GM12892 (cell line): Measurements from ENCODE around the gene CCDC102A.

Source experiments
- POLR2A ChIP-seq: IDR thresholded peaks from 2 replicates; pipeline ENCODE4 v1.6.1; 2011; ENCODE audit warnings: low read depth, low read length, control low read depth
- POLR2AphosphoS5 ChIP-seq: IDR thresholded peaks from 2 replicates; pipeline ENCODE4 v1.6.1; 2011; ENCODE audit warnings: low read depth, low read length, control low read depth

DNA sequence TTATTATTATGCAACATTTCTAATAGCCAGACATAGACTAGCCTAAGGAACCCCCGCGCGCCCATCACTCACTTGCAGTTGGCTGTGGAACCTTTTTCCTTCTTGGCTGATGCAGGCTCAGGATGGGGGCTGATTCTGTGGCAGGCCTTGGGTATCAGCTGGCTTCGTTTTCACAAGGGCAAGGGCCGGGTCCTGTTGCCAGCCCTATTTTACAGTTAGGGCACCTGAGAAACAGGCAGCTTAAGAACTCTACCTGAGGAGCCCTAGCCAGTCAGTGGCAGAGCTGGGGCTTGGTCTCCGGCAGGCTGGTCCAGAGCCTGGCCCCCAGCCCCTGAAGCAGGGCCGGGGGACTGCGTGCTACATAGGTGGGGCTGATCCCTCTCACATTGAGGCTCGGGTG, 34.7 kb upstream of the CCDC102A start:
- TF ChIP-seq POLR2AphosphoS5 (no peak), POLR2A (no peak)
